ENCODE data around the gene F5. TPM values are rescaled to one million over a fixed set of nuclear protein-coding genes. Genes with fewer than 3 reads are reported as not detected.

Gene F5
- total RNA-seq, 5 donors from 2014 or later (not counting 1 experiment from before 2014, with no cell fraction given), result 4.2 to 9.7 (median 8.5) TPM

DNA sequence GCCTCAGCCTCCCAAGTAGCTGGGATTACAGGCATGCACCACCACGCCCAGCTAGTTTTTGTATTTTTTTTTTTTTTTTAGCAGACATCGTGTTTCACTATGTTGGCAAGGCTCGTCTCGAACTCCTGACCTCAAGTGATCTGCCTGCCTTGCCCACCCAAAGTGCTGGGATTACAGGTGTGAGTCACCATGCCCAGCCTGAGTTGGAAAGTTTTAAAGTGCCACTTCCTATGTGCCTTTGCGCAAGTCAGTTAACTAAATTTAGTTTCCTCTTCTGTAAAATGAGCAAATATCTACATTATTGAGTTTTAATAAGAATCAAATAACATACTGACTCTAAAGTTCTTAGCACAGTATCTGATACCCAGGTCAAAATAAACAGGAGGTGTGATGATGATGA, 112.9 kb downstream of the F5 start:
- no CpG with 5 or more reads among the region's 5 CpGs for WGBS (ENCODE audit: insufficient coverage)
- Histone ChIP-seq H3K4me1 (ENCODE audit: control insufficient read depth in 1 of 2, extremely low read depth in 1 of 2, insufficient read depth in 2 of 2, low read length in 2 of 2) (no peaks in the 10 kb centered on the region), H3K27ac (ENCODE audit: low read length) (no peak overlapping the region), H3K36me3 (ENCODE audit: control insufficient read depth in 2 of 2, extremely low read depth in 1 of 2, insufficient read depth in 1 of 2, low read length in 1 of 2) (no peaks in the 10 kb centered on the region), H3K4me3 (ENCODE audit: control insufficient read depth in 1 of 2, extremely low read depth in 1 of 2, low read length in 1 of 2) (no peak overlapping the region), H3K27me3 (replicated peaks in 1 of 2; ENCODE audit: control insufficient read depth in 2 of 2, extremely low read depth in 1 of 2, insufficient read depth in 2 of 2, low read length in 1 of 2) (no peaks in the 10 kb centered on the region), H3K9me3 (no peaks in the 10 kb centered on the region)
- Mint-ChIP-seq H3K27ac (no peak overlapping the region), H3K4me3 (no peak overlapping the region), H3K9me3 (no peaks in the 10 kb centered on the region), H3K27me3 (no peaks in the 10 kb centered on the region), H3K4me1 (no peaks in the 10 kb centered on the region), H3K36me3 (peaks cover 10% of the 10 kb centered on the region)
- DNase-seq, result no peak
- CTCF ChIA-PET, result interaction anchor here in 1 of 2 donors (0.6 kb wide), 1 partner anchor 106 kb away, joined by 3 read pairs; no protein-coding TSS in a partner anchor
- no peak for ATAC-seq (replicated peaks in 1 of 4)
- POLR2A ChIA-PET, result no interaction called here

DNA sequence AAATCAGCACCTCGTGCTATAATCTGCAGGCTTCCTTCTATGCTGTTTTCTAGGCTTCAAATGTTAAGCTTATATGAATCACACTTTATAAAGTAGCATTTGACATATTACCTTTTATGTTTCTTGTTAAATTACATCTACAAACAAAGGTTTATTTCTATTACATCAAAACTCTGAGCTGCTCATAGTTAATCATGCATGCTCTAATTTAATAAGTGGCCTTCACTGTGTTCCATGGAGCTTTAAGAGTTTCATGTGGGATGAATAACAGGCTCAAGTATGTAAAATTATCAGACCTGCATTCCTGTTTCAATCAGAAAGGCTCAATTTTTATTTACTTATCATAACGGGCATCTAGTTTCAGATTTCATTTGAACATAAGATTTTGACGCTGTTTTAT, 113.5 kb downstream of the F5 start:
- Mint-ChIP-seq H3K36me3 (peaks cover 10% of the 10 kb centered on the region), H3K27me3 (no peaks in the 10 kb centered on the region), H3K4me3 (no peak overlapping the region), H3K4me1 (no peaks in the 10 kb centered on the region), H3K27ac (no peak overlapping the region), H3K9me3 (no peaks in the 10 kb centered on the region)
- ATAC-seq (replicated peaks in 1 of 4), result no peak
- no peak for DNase-seq
- Histone ChIP-seq H3K9me3 (no peaks in the 10 kb centered on the region), H3K27ac (ENCODE audit: low read length) (no peak overlapping the region), H3K4me3 (ENCODE audit: control insufficient read depth in 1 of 2, extremely low read depth in 1 of 2, low read length in 1 of 2) (no peak overlapping the region), H3K27me3 (replicated peaks in 1 of 2; ENCODE audit: control insufficient read depth in 2 of 2, extremely low read depth in 1 of 2, insufficient read depth in 2 of 2, low read length in 1 of 2) (no peaks in the 10 kb centered on the region), H3K4me1 (ENCODE audit: control insufficient read depth in 1 of 2, extremely low read depth in 1 of 2, insufficient read depth in 2 of 2, low read length in 2 of 2) (no peaks in the 10 kb centered on the region), H3K36me3 (ENCODE audit: control insufficient read depth in 2 of 2, extremely low read depth in 1 of 2, insufficient read depth in 1 of 2, low read length in 1 of 2) (no peaks in the 10 kb centered on the region)
- WGBS (ENCODE audit: insufficient coverage), result no CpG with 5 or more reads among the region's 3 CpGs
- CTCF ChIA-PET, result interaction anchor here in 1 of 2 donors (0.6 kb wide), 1 partner anchor 107 kb away, joined by 3 read pairs; no protein-coding TSS in a partner anchor
- POLR2A ChIA-PET, result no interaction called here

DNA sequence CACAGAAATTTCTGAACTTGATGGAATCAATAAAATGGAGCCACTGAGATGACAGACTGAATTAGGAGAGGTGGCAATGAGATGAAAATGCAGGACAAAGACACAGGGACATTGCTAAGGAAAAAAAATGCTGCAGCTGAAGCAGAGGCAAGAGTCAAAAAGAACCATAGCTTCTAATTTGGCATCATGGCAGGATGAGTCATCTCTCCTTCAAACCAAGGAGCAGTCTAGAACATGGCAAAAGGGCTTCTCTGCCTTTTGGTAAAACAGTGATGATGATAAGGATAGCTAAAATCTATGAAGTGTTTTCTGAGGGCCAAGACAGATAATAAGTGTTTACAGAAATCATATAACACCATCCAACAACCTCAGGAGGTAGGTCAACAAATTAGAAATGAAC, 117.3 kb downstream of the F5 start:
- H3K4me3 ChIP-seq (ENCODE audit: control insufficient read depth in 1 of 2, extremely low read depth in 1 of 2, low read length in 1 of 2), result no peak overlapping the region
- H3K4me1 Mint-ChIP-seq, result no peaks in the 10 kb centered on the region
- H3K27me3 Mint-ChIP-seq, result no peaks in the 10 kb centered on the region
- ChIA-PET POLR2A (no interaction called here), CTCF (interaction anchor here (0.7 to 1.2 kb wide), 3 partner anchors 11 to 149 kb away, joined by 3 read pairs; no protein-coding TSS in a partner anchor)
- H3K9me3 Mint-ChIP-seq, result no peaks in the 10 kb centered on the region
- ATAC-seq (replicated peaks in 1 of 4) (no peak), DNase-seq (no peak)
- H3K36me3 Mint-ChIP-seq, result peaks cover 3% of the 10 kb centered on the region
- H3K36me3 ChIP-seq (ENCODE audit: control insufficient read depth in 2 of 2, extremely low read depth in 1 of 2, insufficient read depth in 1 of 2, low read length in 1 of 2), result no peaks in the 10 kb centered on the region
- H3K4me3 Mint-ChIP-seq, result no peak overlapping the region
- H3K27me3 ChIP-seq (replicated peaks in 1 of 2; ENCODE audit: control insufficient read depth in 2 of 2, extremely low read depth in 1 of 2, insufficient read depth in 2 of 2, low read length in 1 of 2), result no peaks in the 10 kb centered on the region
- H3K4me1 ChIP-seq (ENCODE audit: control insufficient read depth in 1 of 2, extremely low read depth in 1 of 2, insufficient read depth in 2 of 2, low read length in 2 of 2), result no peaks in the 10 kb centered on the region
- H3K9me3 ChIP-seq, result no peaks in the 10 kb centered on the region
- H3K27ac Mint-ChIP-seq, result no peak overlapping the region
- no peak overlapping the region for H3K27ac ChIP-seq (ENCODE audit: low read length)

DNA sequence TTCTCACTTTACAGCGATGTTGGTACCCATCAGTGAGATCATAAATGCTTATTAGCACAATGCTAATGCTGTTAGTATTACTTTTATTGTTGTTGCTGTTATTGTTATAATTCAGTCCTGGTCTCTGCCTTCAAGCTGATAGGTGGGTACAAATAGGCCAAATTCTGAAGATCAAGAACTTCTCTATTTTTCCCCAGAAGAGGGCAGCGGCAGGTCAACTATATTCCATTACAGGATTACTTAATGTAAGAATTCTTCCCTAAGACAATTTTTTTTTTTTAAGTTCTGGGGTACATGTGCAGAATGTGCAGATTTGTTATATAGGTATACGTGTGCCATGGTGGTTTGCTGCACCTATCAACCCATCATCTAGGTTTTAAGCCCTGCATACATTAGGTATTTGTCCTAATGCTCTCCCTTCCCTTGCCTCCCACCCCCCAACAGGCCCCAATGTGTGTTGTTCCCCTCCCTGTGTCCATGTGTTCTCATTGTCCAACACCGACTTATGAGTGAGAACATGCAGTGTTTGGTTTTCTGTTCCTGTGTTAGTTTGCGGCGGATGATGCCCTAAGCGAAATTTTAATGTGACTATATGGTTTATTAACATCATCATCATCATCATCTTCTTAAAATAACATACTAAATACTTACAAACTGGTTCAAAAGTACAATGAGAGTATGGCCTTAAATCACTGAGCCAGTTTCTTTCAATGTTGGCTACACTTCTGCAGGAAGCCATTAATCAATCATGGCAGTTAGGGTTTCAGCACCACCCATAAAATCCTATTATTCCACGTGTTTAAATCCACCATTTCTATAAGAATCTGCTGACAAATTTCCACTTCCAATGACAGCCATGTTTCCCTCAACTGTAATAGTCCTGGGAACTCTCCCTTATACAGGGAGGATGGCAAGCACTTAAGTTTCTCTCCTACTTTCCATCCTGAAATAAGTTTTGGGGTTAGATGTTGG, 119.7 kb downstream of the F5 start:
- no peak overlapping the region for H3K4me3 ChIP-seq (ENCODE audit: control insufficient read depth in 1 of 2, extremely low read depth in 1 of 2, low read length in 1 of 2)
- no peak overlapping the region for H3K27ac ChIP-seq (ENCODE audit: low read length)
- H3K27me3 ChIP-seq (replicated peaks in 1 of 2; ENCODE audit: control insufficient read depth in 2 of 2, extremely low read depth in 1 of 2, insufficient read depth in 2 of 2, low read length in 1 of 2), result no peaks in the 10 kb centered on the region
- H3K4me1 Mint-ChIP-seq, result no peaks in the 10 kb centered on the region
- peaks cover 3% of the 10 kb centered on the region for H3K36me3 Mint-ChIP-seq
- no peaks in the 10 kb centered on the region for H3K36me3 ChIP-seq (ENCODE audit: control insufficient read depth in 2 of 2, extremely low read depth in 1 of 2, insufficient read depth in 1 of 2, low read length in 1 of 2)
- ATAC-seq (replicated peaks in 1 of 4) (no peak), DNase-seq (peak in 5 of 35 experiments; percentile 2 to 43 (median 5))
- 80% methylated on average over 1 of the region's 8 CpGs for WGBS (ENCODE audit: insufficient coverage)
- ChIA-PET CTCF (interaction anchor here in 1 of 2 donors (1.0 kb wide), 1 partner anchor 246 kb away, joined by 3 read pairs; no protein-coding TSS in a partner anchor), POLR2A (no interaction called here)
- no peaks in the 10 kb centered on the region for H3K4me1 ChIP-seq (ENCODE audit: control insufficient read depth in 1 of 2, extremely low read depth in 1 of 2, insufficient read depth in 2 of 2, low read length in 2 of 2)
- no peak overlapping the region for H3K27ac Mint-ChIP-seq
- no peaks in the 10 kb centered on the region for H3K9me3 ChIP-seq
- no peaks in the 10 kb centered on the region for H3K9me3 Mint-ChIP-seq
- H3K4me3 Mint-ChIP-seq, result no peak overlapping the region
- H3K27me3 Mint-ChIP-seq, result no peaks in the 10 kb centered on the region

DNA sequence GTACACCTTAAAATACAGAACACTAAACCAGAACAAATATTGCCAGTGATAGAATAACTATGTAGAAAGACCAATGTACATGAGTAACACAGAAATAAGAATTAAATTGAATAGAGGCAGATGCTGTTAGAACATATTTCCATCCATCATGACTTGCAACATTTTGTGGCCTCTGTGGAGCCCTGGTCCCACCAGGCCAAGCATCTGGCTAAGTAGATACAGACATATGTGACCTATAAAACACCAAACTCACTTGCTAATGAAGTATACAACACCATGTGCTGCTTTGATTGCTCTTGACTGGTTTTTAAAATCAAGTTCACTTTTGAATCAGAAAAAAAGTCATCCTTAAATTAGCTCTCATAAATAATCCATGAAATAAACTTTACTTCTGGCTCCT, 121.0 kb downstream of the F5 start:
- Histone ChIP-seq H3K27me3 (replicated peaks in 1 of 2; ENCODE audit: control insufficient read depth in 2 of 2, extremely low read depth in 1 of 2, insufficient read depth in 2 of 2, low read length in 1 of 2) (peaks cover 0 to 4% of the 10 kb centered on the region in 2 experiments), H3K4me3 (ENCODE audit: control insufficient read depth in 1 of 2, extremely low read depth in 1 of 2, low read length in 1 of 2) (no peak overlapping the region), H3K9me3 (no peaks in the 10 kb centered on the region), H3K27ac (ENCODE audit: low read length) (no peak overlapping the region), H3K36me3 (ENCODE audit: control insufficient read depth in 2 of 2, extremely low read depth in 1 of 2, insufficient read depth in 1 of 2, low read length in 1 of 2) (no peaks in the 10 kb centered on the region), H3K4me1 (ENCODE audit: control insufficient read depth in 1 of 2, extremely low read depth in 1 of 2, insufficient read depth in 2 of 2, low read length in 2 of 2) (peaks cover 0 to 4% of the 10 kb centered on the region in 2 experiments)
- Mint-ChIP-seq H3K4me1 (peaks cover 0 to 5% (median 4%) of the 10 kb centered on the region in 3 donors), H3K36me3 (peaks cover 3% of the 10 kb centered on the region), H3K9me3 (no peaks in the 10 kb centered on the region), H3K4me3 (no peak overlapping the region), H3K27ac (no peak overlapping the region), H3K27me3 (peaks cover 0 to 10% of the 10 kb centered on the region in 2 donors)
- DNase-seq (no peak), ATAC-seq (replicated peaks in 1 of 4) (no peak)
- ChIA-PET CTCF (interaction anchor here in 1 of 2 donors (0.7 to 1.7 kb wide), 3 partner anchors 85 to 1123 kb away, joined by 3 read pairs; no protein-coding TSS in a partner anchor), POLR2A (interaction anchor here in 1 of 2 donors (0.6 kb wide), 1 partner anchor 14 kb away, joined by 4 read pairs; no protein-coding TSS in a partner anchor)
